GM19043 (cell line): Measurements from ENCODE around the gene ARHGAP28.
"Not testable (repeated sequence)": the region's sequence is repeated elsewhere in the genome, so short reads cannot be mapped to it uniquely, and the experiment has no call there.

Source experiments
- ATAC-seq: cut with Tn5 transposase; IDR thresholded peaks from one replicate; pipeline ENCODE4 v1.9.1; 2021; ENCODE audit warnings: low read depth; ENCODE audit not compliant: unreplicated experiment

The ARHGAP28 gene

DNA sequence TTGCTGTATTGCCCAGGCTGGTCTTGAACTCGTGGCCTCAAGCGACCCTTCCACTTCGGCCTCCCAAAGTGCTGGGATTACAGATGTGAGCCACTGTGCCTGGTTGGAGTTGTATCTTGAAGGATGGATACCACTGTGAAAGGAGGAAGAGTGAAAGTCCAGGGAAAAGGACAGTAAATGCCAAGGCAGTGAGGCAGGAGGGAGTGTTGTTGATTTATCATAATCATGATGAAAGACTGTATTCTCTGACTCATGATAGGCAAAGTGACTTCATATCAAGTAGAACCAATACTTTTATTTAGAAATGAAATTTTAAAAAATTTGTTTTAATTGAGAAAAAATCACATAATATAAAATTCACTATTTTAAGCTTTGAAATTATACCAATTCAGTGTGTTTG, 162.3 kb downstream of the ARHGAP28 start:
- no peak for ATAC-seq

DNA sequence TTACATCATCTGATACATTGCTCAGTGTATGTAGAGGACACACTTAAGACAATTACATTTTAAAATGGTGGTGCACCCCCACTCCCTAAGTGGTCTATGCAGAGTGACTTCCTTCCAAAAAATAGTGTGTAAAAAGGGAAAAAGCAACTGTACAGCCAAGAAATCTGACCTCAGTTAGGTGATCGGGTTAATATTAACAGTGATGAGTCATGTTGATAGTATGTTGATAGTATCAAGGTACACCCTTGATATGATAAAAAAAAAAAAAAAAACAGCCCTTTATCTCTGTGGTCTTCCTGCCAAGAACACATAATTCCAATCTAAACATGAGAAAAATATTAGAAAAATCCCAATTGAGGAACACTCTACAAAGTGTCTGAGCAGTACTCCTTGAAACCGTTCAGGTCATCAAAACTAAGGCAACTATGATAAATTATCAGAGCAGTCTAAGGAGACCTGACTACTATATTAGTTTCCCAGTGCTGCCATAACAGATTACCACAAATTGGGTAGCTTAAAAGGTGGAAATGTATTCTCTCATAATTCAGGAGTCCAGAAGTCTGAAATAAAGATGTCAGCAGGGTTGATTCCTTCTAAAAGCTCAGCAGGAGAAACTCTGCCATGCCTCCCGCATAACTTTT, 171.9 kb downstream of the ARHGAP28 start:
- no peak for ATAC-seq

DNA sequence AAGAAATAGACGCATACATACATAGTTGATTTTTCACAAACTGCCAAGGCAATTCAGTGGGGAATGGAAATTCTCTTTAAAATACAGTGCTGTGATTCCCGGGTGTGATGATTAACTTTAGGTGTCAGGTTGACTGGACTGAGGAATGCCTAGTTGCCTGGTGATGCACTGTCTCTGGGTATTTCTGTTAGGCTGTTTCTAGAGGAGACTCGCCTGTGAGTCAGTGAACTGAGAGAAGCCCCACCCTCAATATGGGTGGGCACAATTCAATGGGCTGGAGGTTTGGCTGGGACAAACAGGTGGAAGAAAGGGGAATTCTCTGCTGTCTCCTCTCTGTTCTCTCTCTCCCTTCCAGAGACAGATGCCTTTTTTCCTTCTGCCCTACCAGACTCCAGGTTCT, 187.6 kb downstream of the ARHGAP28 start:
- no peak for ATAC-seq

DNA sequence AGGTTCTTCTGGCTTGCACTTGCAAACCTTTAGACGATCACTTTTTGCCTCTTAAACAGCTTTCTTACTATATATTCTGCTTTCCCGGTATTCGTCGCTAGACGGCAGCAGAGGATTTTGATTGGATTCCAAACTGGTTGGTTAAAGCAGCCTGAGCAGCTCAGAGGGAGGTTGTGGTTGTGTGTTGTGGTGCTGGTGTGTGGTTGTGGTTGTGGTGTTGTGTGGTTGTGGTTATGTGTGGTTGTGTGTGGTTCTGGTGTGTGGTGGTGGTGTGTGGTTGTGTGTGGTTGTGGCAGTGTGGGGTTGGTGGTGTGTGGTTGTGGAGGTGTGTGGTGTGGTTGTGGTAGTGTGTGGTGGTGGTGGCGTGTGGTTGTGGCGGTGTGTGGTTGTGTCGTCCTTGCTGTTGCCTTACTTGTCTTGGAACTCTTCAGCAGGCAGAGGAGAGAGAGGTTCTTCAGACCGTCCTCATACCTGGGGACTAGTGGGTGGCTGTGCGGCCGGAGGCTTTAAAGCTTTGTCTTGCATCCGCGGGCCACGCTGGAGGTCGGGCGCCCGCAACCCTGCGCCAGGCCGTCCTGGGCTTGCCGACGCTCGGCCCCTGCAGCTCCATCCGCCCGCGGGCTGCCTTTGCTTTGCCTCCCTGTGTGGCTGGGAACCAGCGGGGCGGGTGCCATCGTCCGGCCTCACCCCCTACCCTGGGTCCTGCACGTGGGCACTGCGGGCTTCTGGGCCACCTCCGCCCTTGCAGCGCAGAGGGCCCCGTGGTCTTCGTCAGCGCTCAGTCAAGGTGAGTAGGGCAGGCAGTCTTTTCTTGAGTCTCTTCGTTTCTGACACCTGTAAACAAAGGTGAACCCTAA, 190.8 kb downstream of the ARHGAP28 start:
- ATAC-seq = no peak

DNA sequence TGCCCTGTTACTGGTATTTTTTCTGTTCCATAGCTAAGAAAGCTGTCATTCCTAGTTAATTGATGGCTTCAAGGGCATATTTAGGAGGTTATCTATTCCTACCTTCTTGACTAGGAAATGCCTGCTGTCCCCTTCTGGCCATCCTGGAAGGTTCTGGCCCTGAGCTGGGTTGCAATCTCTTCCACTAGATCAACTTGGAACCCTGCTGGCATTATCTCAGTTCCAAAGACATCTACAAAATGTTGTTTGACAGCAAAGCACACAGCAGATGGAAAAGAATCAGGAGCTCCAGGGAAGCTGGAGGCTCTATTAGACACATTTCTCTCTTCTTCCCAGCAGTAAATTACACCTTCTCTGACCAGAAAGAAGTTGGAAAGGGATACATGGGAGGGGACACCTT, 192.1 kb downstream of the ARHGAP28 start:
- ATAC-seq = no peak

DNA sequence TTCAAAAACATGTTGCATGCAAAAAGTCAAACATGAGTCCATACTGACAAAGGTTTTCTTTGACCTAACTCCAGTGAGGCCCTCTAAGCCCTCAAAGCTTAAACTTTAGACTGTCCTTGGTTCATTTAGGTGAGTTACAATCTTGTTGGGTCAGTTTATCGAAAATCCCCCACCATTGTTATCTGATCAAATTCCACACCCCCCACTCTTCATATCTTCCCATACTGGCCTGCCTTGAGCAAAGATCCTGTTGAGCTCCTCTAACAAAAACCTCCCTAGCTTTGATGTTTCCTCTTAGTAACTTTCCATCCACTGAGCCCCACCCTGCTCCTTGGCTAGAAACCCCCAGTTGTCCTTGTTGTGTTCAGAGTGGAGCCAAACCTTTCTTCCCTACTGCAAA, 193.7 kb downstream of the ARHGAP28 start:
- no peak for ATAC-seq

DNA sequence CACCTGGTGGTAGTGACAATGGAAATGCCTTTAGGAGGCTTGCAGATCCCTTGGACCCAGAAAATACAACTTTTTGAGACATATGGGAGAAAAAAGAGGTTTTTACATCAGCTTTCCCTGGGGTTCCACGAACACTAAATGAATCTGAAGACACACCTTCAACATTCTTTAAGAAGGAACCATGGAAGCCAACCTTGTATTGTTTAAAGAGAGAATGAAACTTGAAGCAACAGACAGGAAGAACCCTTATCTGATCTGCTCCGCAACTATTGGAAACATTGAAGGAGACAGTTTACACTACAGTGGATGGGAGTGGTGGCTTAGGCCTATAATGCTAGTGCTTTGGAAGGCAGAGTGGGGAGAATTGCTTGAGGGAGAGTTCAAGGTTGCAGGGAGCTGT, 197.6 kb downstream of the ARHGAP28 start:
- no peak for ATAC-seq

DNA sequence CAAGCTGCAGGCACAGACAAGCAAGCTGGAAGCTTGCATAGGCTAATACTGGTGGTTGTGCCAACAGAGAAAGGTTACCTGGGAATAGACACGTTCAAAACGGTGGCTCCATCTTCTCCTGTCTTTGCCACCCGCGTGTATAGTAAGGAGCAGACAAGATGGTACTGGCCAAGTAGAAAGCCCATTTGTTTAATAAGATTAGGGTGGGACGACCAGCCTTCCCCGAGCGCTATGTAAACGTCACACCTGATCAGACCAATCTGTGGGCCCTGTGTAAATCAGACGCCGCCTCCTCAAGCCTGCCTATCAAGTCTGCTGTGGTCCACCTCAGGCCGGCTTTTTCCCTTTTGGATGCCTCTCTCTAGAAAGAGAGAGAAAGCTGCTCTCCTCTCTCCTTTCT, 198.8 kb downstream of the ARHGAP28 start:
- ATAC-seq = no peak

DNA sequence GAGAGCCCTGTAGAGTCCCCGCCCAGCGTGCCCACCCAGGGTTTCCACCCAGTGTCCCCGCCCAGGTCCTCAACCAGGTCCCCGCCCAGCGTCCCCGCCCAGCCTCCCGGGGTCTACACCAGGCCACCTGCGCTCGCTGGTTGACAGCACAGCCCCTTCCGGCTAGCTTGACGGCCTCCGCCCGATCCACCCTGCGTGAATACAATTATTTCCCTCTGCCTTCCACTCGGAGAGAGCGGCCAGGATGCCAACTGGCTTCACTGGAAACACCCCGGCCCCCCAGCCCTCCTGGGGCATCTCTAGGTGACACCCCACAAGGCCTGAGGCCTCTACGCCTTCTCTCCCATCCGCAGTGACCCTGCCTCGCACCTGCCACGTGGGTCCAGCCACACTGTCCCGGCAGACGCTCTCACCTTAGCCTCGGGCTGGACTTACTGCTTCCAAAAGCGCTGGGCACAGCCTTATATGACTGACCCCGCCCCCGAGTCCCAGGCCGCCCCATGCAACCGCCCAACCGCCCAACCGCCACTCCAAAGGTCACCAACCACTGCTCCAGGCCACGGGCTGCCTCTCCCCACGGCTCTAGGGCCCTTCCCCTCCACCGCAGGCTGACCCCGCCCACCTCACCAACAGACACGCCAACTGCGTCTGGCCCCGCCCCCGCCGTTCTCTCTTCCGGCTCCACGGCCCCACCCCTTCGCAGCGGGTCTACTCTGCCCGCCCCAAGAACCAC, 200.0 kb downstream of the ARHGAP28 start:
- ATAC-seq = no peak

DNA sequence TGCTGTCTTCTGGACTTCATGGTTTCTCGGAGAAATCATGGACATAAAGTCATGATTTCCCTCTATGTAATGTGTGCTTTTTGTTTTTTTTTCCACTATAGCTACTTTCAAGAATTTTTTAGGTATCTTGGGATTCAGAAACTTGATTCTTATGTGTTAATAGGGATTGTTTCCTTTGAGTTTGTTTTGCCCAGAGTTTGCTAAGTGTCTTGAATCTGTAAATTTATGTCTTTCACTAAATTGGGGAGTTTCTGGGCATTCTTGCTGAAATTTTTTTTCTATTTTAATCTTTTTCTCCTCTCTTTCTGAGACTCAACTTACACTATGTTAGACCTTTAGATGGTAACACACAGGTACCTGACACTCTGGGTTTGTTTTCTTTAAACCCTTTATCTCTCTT, 205.3 kb downstream of the ARHGAP28 start:
- no peak for ATAC-seq

DNA sequence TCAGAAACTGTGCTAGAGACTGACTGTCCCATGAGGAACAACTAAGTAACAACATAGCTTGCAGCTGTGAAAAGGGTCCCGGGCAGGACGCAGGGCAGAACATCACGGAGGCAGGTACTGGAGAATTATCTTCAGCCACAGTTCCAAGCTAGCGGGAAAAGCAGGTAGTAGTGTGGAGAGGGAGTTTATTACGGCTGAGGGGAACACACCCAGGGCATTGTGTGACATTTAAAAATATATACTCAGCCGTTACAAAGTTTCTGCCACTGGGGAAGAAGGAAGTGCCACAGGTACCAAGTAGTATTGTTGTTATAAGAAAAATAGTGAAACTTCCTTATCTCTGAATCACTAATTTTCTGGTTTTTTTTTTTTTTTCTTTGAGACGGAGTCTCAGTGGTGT, 208.5 kb downstream of the ARHGAP28 start:
- no peak for ATAC-seq

DNA sequence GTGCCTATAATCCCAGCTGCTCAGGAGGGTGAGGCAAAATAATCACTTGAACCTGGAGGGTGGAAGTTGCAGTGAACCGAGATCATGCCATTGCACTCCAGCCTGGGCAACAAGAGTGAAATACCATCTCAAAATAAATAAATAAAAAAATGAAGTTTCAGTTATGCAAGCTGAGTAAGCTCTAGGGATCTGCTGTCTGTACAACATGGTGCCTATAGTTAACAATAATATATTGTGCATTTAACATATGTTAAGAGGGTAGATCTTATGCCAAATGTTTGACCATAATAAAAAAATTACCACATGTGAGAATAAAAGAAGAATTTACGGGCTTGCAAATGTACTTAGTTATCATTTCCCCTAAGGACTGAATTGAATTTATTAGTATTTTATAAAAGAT, 208.9 kb downstream of the ARHGAP28 start:
- not testable (repeated sequence) for ATAC-seq

DNA sequence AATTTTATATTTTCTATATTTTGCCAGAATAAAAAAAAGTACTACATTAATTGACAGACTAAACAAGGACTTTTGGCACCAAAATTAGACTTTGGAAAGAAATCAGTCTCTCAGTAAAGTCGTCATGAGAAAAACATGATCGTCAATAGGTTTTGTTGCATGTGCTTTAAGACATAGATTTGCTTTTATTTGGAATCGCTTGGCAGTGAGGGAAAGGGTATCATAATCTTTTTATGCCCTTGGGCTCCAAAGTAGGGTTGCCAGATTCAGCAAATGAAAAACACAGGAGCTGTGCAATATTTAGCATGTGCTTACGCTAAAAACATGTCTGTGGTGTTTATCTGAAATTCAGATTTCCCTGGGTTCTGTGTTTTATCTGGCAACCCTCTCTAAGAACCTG, 210.5 kb downstream of the ARHGAP28 start:
- ATAC-seq = no peak

DNA sequence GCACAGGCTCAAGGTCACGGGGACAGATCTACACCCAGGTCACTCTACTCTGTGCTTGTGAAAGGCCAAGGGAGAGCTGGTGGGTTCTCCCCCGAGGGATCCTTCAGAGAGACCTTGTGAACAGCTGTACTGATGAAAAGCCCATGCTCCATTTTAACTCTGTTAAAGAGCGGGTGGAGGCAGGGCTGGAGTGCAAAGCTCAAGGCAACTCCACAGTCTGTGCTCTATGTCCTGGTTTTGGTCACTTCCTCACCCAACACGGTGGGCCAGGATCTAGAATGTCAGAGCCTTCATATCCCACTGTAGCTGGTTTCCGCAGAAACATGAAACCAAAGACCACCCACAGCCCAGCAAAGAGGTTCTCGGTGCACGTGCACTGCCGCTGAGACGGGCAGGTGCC, 210.9 kb downstream of the ARHGAP28 start:
- ATAC-seq = no peak

DNA sequence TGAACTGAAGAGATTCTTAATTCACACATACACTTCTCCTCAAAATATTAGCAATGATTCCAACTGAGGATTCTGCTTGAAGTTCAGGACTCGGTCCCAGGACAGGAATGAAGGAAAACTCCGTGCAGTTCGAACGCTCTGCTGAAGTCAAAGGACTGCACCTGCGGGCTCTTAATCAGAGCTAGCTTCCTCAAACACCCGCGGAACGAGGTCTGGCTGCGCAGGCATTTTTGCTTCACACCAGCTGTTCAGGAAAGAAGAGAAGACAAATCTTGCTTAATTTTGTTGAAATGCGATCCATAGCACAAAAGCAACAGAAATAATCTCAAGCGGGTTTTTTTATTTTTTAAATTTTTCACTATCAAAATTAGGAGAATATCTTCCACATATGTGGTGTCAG, 212.5 kb downstream of the ARHGAP28 start:
- ATAC-seq = no peak

DNA sequence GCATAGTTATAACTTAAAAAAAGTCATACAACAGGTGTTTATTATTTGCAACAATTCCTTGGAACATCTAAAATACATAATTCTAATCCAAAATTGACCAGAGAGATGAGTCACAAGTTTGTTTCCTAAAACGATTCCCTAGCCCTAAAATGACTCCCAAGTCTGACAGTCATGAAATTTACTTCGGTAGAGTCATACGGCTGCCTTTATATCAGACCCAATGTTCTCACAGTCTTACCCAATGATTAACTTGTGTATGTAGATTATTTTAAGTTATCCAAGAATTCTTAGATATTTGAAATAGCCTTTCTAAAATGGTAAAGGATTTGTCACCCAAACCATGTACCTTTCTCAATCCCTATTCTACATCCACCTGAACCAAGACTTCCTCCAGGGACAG, 213.2 kb downstream of the ARHGAP28 start:
- no peak for ATAC-seq

DNA sequence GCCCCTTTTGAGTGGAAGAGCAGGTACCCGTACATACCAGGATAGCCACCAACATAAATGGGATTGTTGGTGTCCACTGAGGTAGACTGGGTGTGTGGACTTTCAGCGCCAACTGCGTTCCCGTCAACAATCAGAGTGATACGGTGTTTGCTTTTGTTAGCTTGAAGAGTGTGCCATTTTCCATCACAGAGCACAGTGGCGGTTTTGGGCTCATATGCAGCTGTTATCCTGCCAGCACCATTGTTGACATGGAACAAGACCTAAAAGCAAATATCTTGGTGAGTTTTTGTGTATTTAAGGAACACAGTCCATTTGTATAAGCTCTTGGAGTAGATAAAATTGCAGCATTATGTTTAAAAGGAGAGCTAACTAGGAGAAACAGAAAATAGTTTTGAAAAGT, 213.6 kb downstream of the ARHGAP28 start:
- no peak for ATAC-seq

DNA sequence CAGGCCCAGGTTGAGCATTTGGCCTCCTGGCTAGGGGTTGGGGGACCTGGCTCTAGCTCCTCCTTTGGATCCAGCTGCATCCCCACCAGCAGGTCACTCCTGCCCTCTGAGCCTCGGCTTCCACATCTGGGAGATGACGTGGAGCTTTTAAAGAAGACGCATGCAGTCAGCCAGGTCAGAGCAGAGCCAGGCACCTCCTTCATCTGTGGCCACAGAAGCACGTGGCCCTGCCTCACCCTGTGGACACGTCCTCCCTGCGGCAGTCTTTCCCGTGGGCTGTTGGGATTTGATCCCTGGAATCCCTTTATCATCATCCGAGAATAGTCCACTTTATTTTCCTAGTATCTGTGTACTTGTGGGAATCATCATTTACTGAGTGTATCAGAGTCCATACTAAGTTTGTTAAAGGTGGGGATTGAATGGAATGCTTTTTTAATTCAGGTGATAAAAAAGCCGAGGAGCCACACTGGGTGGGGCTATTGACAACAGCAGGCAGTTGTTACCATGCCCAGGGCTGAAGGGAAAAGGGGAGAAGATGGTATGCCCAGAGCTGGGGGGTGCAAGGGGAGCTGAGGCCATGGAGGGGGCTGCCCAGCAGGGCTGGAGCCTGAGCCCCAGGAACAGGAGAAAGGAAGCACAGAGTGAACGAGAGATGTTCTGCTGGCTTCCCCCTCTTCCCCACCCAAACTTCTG, 218.0 kb downstream of the ARHGAP28 start:
- no peak for ATAC-seq

DNA sequence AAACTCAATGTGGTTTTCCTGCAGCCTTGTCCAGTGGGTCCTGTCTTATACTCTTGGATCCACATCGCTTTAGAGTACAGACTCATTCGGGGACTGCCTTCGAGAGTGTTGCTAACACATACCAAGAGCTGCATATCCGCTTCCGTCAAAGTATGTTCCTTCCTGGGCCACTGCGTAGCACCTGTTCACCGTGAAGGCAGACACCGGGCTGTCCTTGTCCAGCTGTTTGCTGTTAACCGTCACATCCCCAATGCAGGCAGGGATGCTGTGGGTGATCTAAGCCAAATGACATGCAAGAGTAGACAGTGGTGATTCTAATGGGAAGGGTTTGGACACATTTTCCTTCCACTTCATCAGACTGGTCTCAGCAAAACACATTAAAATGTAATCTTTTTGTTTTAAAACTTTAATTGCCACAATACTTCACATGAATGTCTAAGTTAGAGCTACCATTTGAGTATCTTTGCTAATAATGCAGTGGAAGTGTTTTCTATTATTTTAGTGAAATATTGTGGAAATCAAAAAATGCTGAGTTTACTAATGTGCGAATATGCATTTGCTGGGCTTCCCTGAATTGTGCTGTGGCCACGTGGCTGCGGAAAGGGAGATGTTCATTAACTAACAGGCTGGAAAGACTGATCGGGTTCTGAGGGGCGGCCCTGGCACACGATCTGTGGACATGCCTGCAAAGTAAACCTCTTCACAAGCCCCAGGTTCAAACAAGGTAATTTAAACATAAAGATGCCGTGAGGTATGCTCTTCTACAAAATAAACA, 219.0 kb downstream of the ARHGAP28 start:
- no peak for ATAC-seq
